T-cell (primary cell): ENCODE measurements around the gene SMIM14. TPM values are rescaled to one million over a fixed set of nuclear protein-coding genes. Genes with fewer than 3 reads are reported as not detected.
"Not testable (repeated sequence)": the region's sequence is repeated elsewhere in the genome, so short reads cannot be mapped to it uniquely, and the experiment has no call there.

ENCODE experiments used
- ATAC-seq, 4 experiments: fragments of 200-7000 bp in 3 of 4; fragments of 150-1000 bp in 1 of 4; cut with Tn5 transposase; replicated peaks in 1 of 4; 1 replicate in 3 of 4; 2 replicates in 1 of 4; pipeline ENCODE4 v1.10.0; 2021; ENCODE audit warnings: moderate library complexity in 3 of 4, mild to moderate bottlenecking in 2 of 4, moderate number of reproducible peaks in 1 of 4
- CTCF ChIA-PET, 2 donors: fragments of 300-600 bp; sonication (Branson Sonifier 250); formaldehyde crosslinking; loops; one replicate each; lab custom pipeline; 2022; ENCODE audit warnings: antibody characterized with exemption in 2 of 2; lab: Charles Lee
- POLR2A ChIA-PET, 2 donors: fragments of 300-600 bp; sonication (Branson Sonifier 250); formaldehyde crosslinking; loops; one replicate each; lab custom pipeline; 2022; ENCODE audit warnings: antibody characterized with exemption in 2 of 2; lab: Charles Lee
- DNase-seq, 35 experiments: peaks; one replicate each; pipeline versions ENCODE4 v3.0.0 to v3.0.0-alpha.2; 2013 to 2023
- H3K27ac ChIP-seq: one replicate; pipeline ENCODE4 v1.5.1; 2013; ENCODE audit warnings: low read length
- H3K27me3 ChIP-seq, 2 experiments: replicated peaks in 1 of 2; 1 replicate in 1 of 2; 2 replicates in 1 of 2; pipeline versions ENCODE4 v1.6.1 to v1.7.0; 2013; ENCODE audit warnings: low read length in 1 of 2, mixed read lengths in 1 of 2; ENCODE audit not compliant: control insufficient read depth in 2 of 2, insufficient read depth in 2 of 2; ENCODE audit errors: extremely low read depth in 1 of 2
- H3K36me3 ChIP-seq, 2 donors: 1 replicate in 1 of 2; 2 replicates in 1 of 2; pipeline versions ENCODE4 v1.6.1 to v1.7.0; 2013; ENCODE audit warnings: low read length in 1 of 2; ENCODE audit not compliant: control insufficient read depth in 2 of 2, insufficient read depth in 1 of 2; ENCODE audit errors: extremely low read depth in 1 of 2
- H3K4me1 ChIP-seq, 2 experiments: 1 replicate in 1 of 2; 2 replicates in 1 of 2; pipeline versions ENCODE4 v1.6.1 to v1.7.0; 2013; ENCODE audit warnings: low read length in 2 of 2, mixed read lengths in 1 of 2; ENCODE audit not compliant: insufficient read depth in 2 of 2, control insufficient read depth in 1 of 2; ENCODE audit errors: extremely low read depth in 1 of 2
- H3K4me3 ChIP-seq, 2 donors: 1 replicate in 1 of 2; 2 replicates in 1 of 2; pipeline versions ENCODE4 v1.5.1 to v1.7.0; 2013; ENCODE audit warnings: mild to moderate bottlenecking in 2 of 2, low read length in 1 of 2, moderate library complexity in 1 of 2; ENCODE audit not compliant: control insufficient read depth in 1 of 2; ENCODE audit errors: extremely low read depth in 1 of 2
- H3K9me3 ChIP-seq: 2 replicates; pipeline ENCODE4 v1.7.0; 2013
- H3K27ac Mint-ChIP-seq, 2 donors: one replicate each; pipeline ENCODE4 v1.8.0; 2020 to 2021; ENCODE audit warnings: mild to moderate bottlenecking in 2 of 2, mixed read lengths in 2 of 2
- H3K27me3 Mint-ChIP-seq, 2 donors: one replicate each; pipeline ENCODE4 v1.8.0; 2021 to 2022; ENCODE audit warnings: mixed read lengths in 2 of 2
- H3K36me3 Mint-ChIP-seq: one replicate; pipeline ENCODE4 v1.8.0; 2021; ENCODE audit warnings: mixed read lengths
- H3K4me1 Mint-ChIP-seq, 3 donors: one replicate each; pipeline ENCODE4 v1.8.0; 2020 to 2022; ENCODE audit warnings: mixed read lengths in 3 of 3, mild to moderate bottlenecking in 1 of 3
- H3K4me3 Mint-ChIP-seq, 3 donors: one replicate each; pipeline ENCODE4 v1.8.0; 2020 to 2022; ENCODE audit warnings: mild to moderate bottlenecking in 3 of 3, mixed read lengths in 3 of 3, moderate library complexity in 3 of 3
- H3K9me3 Mint-ChIP-seq, 3 donors: one replicate each; pipeline ENCODE4 v1.8.0; 2020 to 2022; ENCODE audit warnings: mixed read lengths in 3 of 3
- WGBS: methylation state at CpG from one replicate; pipeline ENCODE4 v1.1.5; 2013; ENCODE audit warnings: missing lambda C conversion rate; ENCODE audit not compliant: insufficient coverage; 5-methylcytosine and 5-hydroxymethylcytosine counted together
- total RNA-seq, 35 experiments: library from RNA in 6 of 35; stranded (reverse) in 6 of 35; fragments of 120-200 nt in 1 of 35; gene quantifications; one replicate each; pipeline versions ENCODE4 v1.2.1 to v1.2.4 and lab custom pipeline; 2013 to 2026

Gene SMIM14
- total RNA-seq, 5 donors from 2014 or later (not counting 1 experiment from before 2014, with no cell fraction given) = 4.8 to 17.2 (median 15.5) TPM

GRCh38 chr4:39670296-39670695, 31.6 kb upstream of the SMIM14 start:
- WGBS = no CpG with 5 or more reads among the region's 1 CpG
- H3K4me1 Mint-ChIP-seq, DNase-seq, H3K36me3 ChIP-seq, POLR2A ChIA-PET, H3K27me3 Mint-ChIP-seq, ATAC-seq, H3K27ac ChIP-seq, H3K4me1 ChIP-seq, H3K4me3 Mint-ChIP-seq, H3K9me3 Mint-ChIP-seq, H3K27me3 ChIP-seq, H3K9me3 ChIP-seq, H3K4me3 ChIP-seq, H3K27ac Mint-ChIP-seq, H3K36me3 Mint-ChIP-seq: not testable (repeated sequence)
- CTCF ChIA-PET = interaction anchor here in 1 of 2 donors (0.6 kb wide), 1 partner anchor 531 kb away, joined by 5 read pairs; no protein-coding TSS in a partner anchor

- Mint-ChIP-seq H3K27ac (no peak overlapping the region), H3K9me3 (no peaks in the 10 kb centered on the region), H3K27me3 (no peaks in the 10 kb centered on the region), H3K4me3 (no peak overlapping the region), H3K36me3 (no peaks in the 10 kb centered on the region), H3K4me1 (no peaks in the 10 kb centered on the region)
- ATAC-seq (no peak), DNase-seq (no peak)
- ChIA-PET CTCF (no interaction called here), POLR2A (no interaction called here)
- Histone ChIP-seq H3K4me1 (no peaks in the 10 kb centered on the region), H3K9me3 (no peaks in the 10 kb centered on the region), H3K36me3 (no peaks in the 10 kb centered on the region), H3K27me3 (no peaks in the 10 kb centered on the region), H3K27ac (no peak overlapping the region), H3K4me3 (no peak overlapping the region)
- WGBS = 83% methylated on average over 1 of the region's 2 CpGs
Observed at GRCh38 chr4:39668887-39669286, 30.2 kb upstream of the SMIM14 start.

GRCh38 chr4:39667706-39668105, 29.0 kb upstream of the SMIM14 start:
- Mint-ChIP-seq H3K9me3 (no peaks in the 10 kb centered on the region), H3K4me1 (no peaks in the 10 kb centered on the region), H3K27me3 (no peaks in the 10 kb centered on the region), H3K36me3 (no peaks in the 10 kb centered on the region), H3K4me3 (no peak overlapping the region), H3K27ac (no peak overlapping the region)
- POLR2A ChIA-PET = no interaction called here
- H3K4me3 ChIP-seq = no peak overlapping the region
- H3K27ac ChIP-seq = no peak overlapping the region
- CTCF ChIA-PET = no interaction called here
- no peaks in the 10 kb centered on the region for H3K4me1 ChIP-seq
- H3K9me3 ChIP-seq = no peaks in the 10 kb centered on the region
- no peak for DNase-seq
- WGBS = no CpG with 5 or more reads among the region's 1 CpG
- no peaks in the 10 kb centered on the region for H3K36me3 ChIP-seq
- no peak for ATAC-seq
- H3K27me3 ChIP-seq = no peaks in the 10 kb centered on the region

GRCh38 chr4:39664828-39665731, 26.4 kb upstream of the SMIM14 start:
- no peak overlapping the region for H3K4me3 ChIP-seq
- ATAC-seq = no peak
- no peaks in the 10 kb centered on the region for H3K9me3 Mint-ChIP-seq
- H3K27ac Mint-ChIP-seq = no peak overlapping the region
- no peaks in the 10 kb centered on the region for H3K27me3 Mint-ChIP-seq
- no peaks in the 10 kb centered on the region for H3K27me3 ChIP-seq
- no peaks in the 10 kb centered on the region for H3K4me1 Mint-ChIP-seq
- CTCF ChIA-PET = no interaction called here
- no peak overlapping the region for H3K27ac ChIP-seq
- DNase-seq = no peak
- no peak overlapping the region for H3K4me3 Mint-ChIP-seq
- no peaks in the 10 kb centered on the region for H3K36me3 Mint-ChIP-seq
- H3K36me3 ChIP-seq = no peaks in the 10 kb centered on the region
- WGBS = 17% methylated on average over 1 of the region's 3 CpGs
- POLR2A ChIA-PET = no interaction called here
- no peaks in the 10 kb centered on the region for H3K9me3 ChIP-seq
- H3K4me1 ChIP-seq = no peaks in the 10 kb centered on the region

GRCh38 chr4:39662683-39663082, 24.0 kb upstream of the SMIM14 start:
- no peak overlapping the region for H3K27ac ChIP-seq
- no peaks in the 10 kb centered on the region for H3K9me3 ChIP-seq
- ChIA-PET CTCF (interaction anchor here in 1 of 2 donors (0.6 kb wide), 2 partner anchors 309 to 742 kb away, joined by 3 to 4 read pairs; no protein-coding TSS in a partner anchor), POLR2A (interaction anchor here (0.5 to 0.7 kb wide), 2 partner anchors 36 to 94 kb away, joined by 4 to 8 read pairs; no protein-coding TSS in a partner anchor)
- no peak overlapping the region for H3K4me3 ChIP-seq
- no peaks in the 10 kb centered on the region for H3K36me3 Mint-ChIP-seq
- H3K4me1 ChIP-seq = no peaks in the 10 kb centered on the region
- no peaks in the 10 kb centered on the region for H3K27me3 ChIP-seq
- H3K27me3 Mint-ChIP-seq = no peaks in the 10 kb centered on the region
- WGBS = 92% methylated on average over 6 of the region's 7 CpGs
- no peak for ATAC-seq
- no peak for DNase-seq
- no peaks in the 10 kb centered on the region for H3K4me1 Mint-ChIP-seq
- H3K4me3 Mint-ChIP-seq = no peak overlapping the region
- no peak overlapping the region for H3K27ac Mint-ChIP-seq
- H3K9me3 Mint-ChIP-seq = no peaks in the 10 kb centered on the region
- H3K36me3 ChIP-seq = no peaks in the 10 kb centered on the region

GRCh38 chr4:39660757-39661156, 22.1 kb upstream of the SMIM14 start:
- no peak for ATAC-seq
- ChIA-PET CTCF (interaction anchor here (0.6 to 0.7 kb wide), 2 partner anchors 189 to 321 kb away, joined by 3 read pairs; no protein-coding TSS in a partner anchor), POLR2A (no interaction called here)
- Mint-ChIP-seq H3K27ac (no peak overlapping the region), H3K27me3 (no peaks in the 10 kb centered on the region), H3K4me3 (no peak overlapping the region), H3K9me3 (no peaks in the 10 kb centered on the region), H3K4me1 (no peaks in the 10 kb centered on the region), H3K36me3 (no peaks in the 10 kb centered on the region)
- Histone ChIP-seq H3K27me3 (no peaks in the 10 kb centered on the region), H3K4me1 (no peaks in the 10 kb centered on the region), H3K27ac (no peak overlapping the region), H3K4me3 (no peak overlapping the region), H3K36me3 (no peaks in the 10 kb centered on the region), H3K9me3 (no peaks in the 10 kb centered on the region)
- DNase-seq = no peak
- 100% methylated on average over 1 of the region's 6 CpGs for WGBS
